WERI-Rb-1 (cell line): ENCODE results near the gene ADGRE2.
"Not testable (repeated sequence)": the region's sequence is repeated elsewhere in the genome, so short reads cannot be mapped to it uniquely, and the experiment has no call there.

Experiments used
- DNase-seq: peaks from one replicate; pipeline ENCODE4 v3.0.0-alpha.2; 2020
- H3K27ac ChIP-seq: fragments of 250-450 bp; sonication (Bioruptor Pico); 2 replicates; pipeline ENCODE4 v1.5.1; 2020; ENCODE audit warnings: mild to moderate bottlenecking, moderate library complexity
- H3K27me3 ChIP-seq: fragments of 250-450 bp; sonication (Bioruptor Pico); 2 replicates; pipeline ENCODE4 v1.5.1; 2021; ENCODE audit warnings: mild to moderate bottlenecking, low read depth, moderate library complexity; ENCODE audit not compliant: insufficient read depth, severe bottlenecking
- H3K36me3 ChIP-seq: fragments of 250-450 bp; sonication (Bioruptor Pico); 2 replicates; pipeline ENCODE4 v1.5.1; 2020; ENCODE audit warnings: mild to moderate bottlenecking, moderate library complexity
- H3K4me3 ChIP-seq: 2 replicates; pipeline ENCODE4 v1.5.1; 2011; ENCODE audit warnings: low read depth, mild to moderate bottlenecking, control low read depth, low read length
- H3K9me3 ChIP-seq: fragments of 250-450 bp; sonication (Bioruptor Pico); 2 replicates; pipeline ENCODE4 v1.5.1; 2021; ENCODE audit warnings: mild to moderate bottlenecking, moderate library complexity; ENCODE audit not compliant: severe bottlenecking
- CTCF ChIP-seq: IDR thresholded peaks from 2 replicates; pipeline ENCODE4 v1.5.1; 2011; ENCODE audit warnings: low read depth, mild to moderate bottlenecking, control low read depth, inconsistent platforms, low read length

Gene ADGRE2

GRCh38 chr19:14786421-14786851 is 8.1 kb upstream of the ADGRE2 start:
- H3K36me3 ChIP-seq, result no peaks in the 10 kb centered on the region
- H3K4me3 ChIP-seq, result no peak overlapping the region
- no peaks in the 10 kb centered on the region for H3K9me3 ChIP-seq
- TF ChIP-seq CTCF, result peak; percentile 82
- DNase-seq, result peak; percentile 17
- H3K27ac ChIP-seq, result no peak overlapping the region
- peaks cover 65% of the 10 kb centered on the region for H3K27me3 ChIP-seq

GRCh38 chr19:14785102-14785793 is 6.9 kb upstream of the ADGRE2 start:
- H3K4me3 ChIP-seq, H3K36me3 ChIP-seq, H3K9me3 ChIP-seq, H3K27ac ChIP-seq, DNase-seq: not testable (repeated sequence)
- peaks cover 64% of the 10 kb centered on the region for H3K27me3 ChIP-seq

- DNase-seq, H3K36me3 ChIP-seq, H3K27ac ChIP-seq, H3K4me3 ChIP-seq, H3K9me3 ChIP-seq: not testable (repeated sequence)
- peaks cover 70% of the 10 kb centered on the region for H3K27me3 ChIP-seq
Measured at GRCh38 chr19:14784730-14785101, 6.4 kb upstream of the ADGRE2 start.

GRCh38 chr19:14783410-14783998 is 5.1 kb upstream of the ADGRE2 start:
- H3K36me3 ChIP-seq, H3K27ac ChIP-seq, H3K9me3 ChIP-seq, H3K4me3 ChIP-seq, DNase-seq: not testable (repeated sequence)
- peaks cover 63% of the 10 kb centered on the region for H3K27me3 ChIP-seq

- Histone ChIP-seq H3K36me3 (no peaks in the 10 kb centered on the region), H3K9me3 (peaks cover 2% of the 10 kb centered on the region), H3K27ac (no peak overlapping the region), H3K4me3 (no peak overlapping the region), H3K27me3 (peaks cover 56% of the 10 kb centered on the region)
- no peak for TF ChIP-seq CTCF
- DNase-seq, result no peak
Measured at GRCh38 chr19:14782626-14783409, 4.5 kb upstream of the ADGRE2 start.

GRCh38 chr19:14781713-14782536 is 3.6 kb upstream of the ADGRE2 start:
- H3K9me3 ChIP-seq, H3K36me3 ChIP-seq, H3K27ac ChIP-seq, DNase-seq, H3K4me3 ChIP-seq: not testable (repeated sequence)
- H3K27me3 ChIP-seq, result peaks cover 51% of the 10 kb centered on the region

GRCh38 chr19:14780622-14781225 is 2.4 kb upstream of the ADGRE2 start:
- H3K36me3 ChIP-seq, H3K27ac ChIP-seq, H3K4me3 ChIP-seq, H3K9me3 ChIP-seq, DNase-seq: not testable (repeated sequence)
- H3K27me3 ChIP-seq, result peaks cover 52% of the 10 kb centered on the region
